ENCODE data around the gene MIPOL1.

- TF ChIP-seq CTCF (IDR thresholded peaks at IDR 0.05) (no peak), POLR2A (IDR thresholded peaks at IDR 0.05) (no peak)
Observed at GRCh38 chr14:37558740-37559139, 361.0 kb downstream of the MIPOL1 start.
